Heart left ventricle (tissue), 13 donors: ENCODE data around the gene SH3D19.

Experiments
- POLR2A ChIP-seq, 2 donors: fragments of 450-650 bp; IDR thresholded peaks; one replicate each; pipeline ENCODE4 v1.6.1; 2017; ENCODE audit warnings: antibody characterized with exemption in 2 of 2, mild to moderate bottlenecking in 2 of 2, moderate library complexity in 2 of 2
- TF ChIP-seq, protein P1 (sequence below), 12 donors: fragments of 200-600 bp; sonication (generic) in 4 of 12; IDR thresholded peaks; one replicate each; pipeline versions ENCODE4 v1.5.0 to v1.8.0; 2018 to 2022; ENCODE audit warnings: antibody characterized with exemption in 12 of 12, mild to moderate bottlenecking in 5 of 12
- donor health status: ischemic (EF 13 %, LVEDD 7.1; RV severe dilation, severe dysfunction).
- donor health status: DM: no; HTN: yes; CAD: no.
- donor health status: DM: no; HTN: no; CAD: no.
- donor health status: ischemic (EF 25% LVEDD 6.9; RV normal size, moderate dysfunction).
- donor health status: ischemic (EF 25% LVEDD 5.7; RV mildly dilated, moderate dysfunction).
- donor health status: ischemic (EF 35%, LVEDD 5.7; RV mildly dilated, moderate dysfunction).
- donor health status: nonischemic (EF 11% LVEDD 7.7; RV severe dilation, severe dysfunction).
- donor health status: DM: yes; HTN: yes; CAD: no.
- donor health status: PGD.
- donor health status: ischemic (EF 29% LVEDD 5.4; RV normal size, mild dysfunction).
- donor health status: nonischemic (EF 23%, LVEDD 6.1; RV moderate dilation, normal function).

DNA sequence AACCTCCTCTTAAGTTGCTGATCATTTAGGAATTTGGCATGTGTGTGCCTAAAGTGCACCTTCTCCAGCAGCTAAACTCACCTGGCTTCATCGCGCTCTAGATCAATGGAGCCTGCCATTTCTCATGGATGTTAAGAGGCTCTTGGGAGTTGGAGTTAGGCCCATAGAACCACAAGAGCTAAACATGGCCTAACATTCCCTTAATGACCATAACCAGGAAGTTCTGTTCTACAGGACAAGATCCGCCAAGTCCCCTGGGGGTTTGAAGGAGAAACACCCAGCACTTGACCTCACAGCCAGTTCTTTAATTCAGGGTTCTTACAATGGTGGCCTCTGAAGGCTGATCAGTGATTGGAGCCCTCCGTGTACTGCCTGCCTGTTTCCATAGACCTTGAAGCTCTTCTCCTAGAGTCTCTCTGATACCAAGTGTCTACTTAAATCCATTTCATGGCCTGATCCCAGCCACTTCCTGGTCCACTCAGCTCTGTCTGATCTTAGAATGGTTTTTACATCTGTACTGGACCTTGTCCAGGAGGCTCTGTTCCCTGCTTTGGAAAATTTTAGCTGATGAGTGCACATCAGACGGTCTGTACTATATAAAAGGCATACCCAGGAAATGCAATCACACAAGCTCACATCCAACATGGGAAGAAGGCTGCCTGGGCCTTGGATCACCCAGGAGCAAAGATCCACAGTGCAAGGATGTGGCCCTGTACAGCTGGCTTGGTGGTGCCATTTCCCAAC lies 180.9 kb downstream of the SH3D19 start:
- TF ChIP-seq, protein P1, sequence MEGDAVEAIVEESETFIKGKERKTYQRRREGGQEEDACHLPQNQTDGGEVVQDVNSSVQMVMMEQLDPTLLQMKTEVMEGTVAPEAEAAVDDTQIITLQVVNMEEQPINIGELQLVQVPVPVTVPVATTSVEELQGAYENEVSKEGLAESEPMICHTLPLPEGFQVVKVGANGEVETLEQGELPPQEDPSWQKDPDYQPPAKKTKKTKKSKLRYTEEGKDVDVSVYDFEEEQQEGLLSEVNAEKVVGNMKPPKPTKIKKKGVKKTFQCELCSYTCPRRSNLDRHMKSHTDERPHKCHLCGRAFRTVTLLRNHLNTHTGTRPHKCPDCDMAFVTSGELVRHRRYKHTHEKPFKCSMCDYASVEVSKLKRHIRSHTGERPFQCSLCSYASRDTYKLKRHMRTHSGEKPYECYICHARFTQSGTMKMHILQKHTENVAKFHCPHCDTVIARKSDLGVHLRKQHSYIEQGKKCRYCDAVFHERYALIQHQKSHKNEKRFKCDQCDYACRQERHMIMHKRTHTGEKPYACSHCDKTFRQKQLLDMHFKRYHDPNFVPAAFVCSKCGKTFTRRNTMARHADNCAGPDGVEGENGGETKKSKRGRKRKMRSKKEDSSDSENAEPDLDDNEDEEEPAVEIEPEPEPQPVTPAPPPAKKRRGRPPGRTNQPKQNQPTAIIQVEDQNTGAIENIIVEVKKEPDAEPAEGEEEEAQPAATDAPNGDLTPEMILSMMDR (IDR thresholded peaks at IDR 0.05), result no peak
- no peak for TF ChIP-seq POLR2A (IDR thresholded peaks at IDR 0.05)
